ENCODE data around the gene CSGALNACT2. TPM values are rescaled to one million over a fixed set of nuclear protein-coding genes. Genes with fewer than 3 reads are reported as not detected.

CSGALNACT2 gene
- total and polyA plus RNA-seq, 2 donors (not counting 1 experiment from before 2014, with no cell fraction given) = 10.9 to 24.0 TPM

GRCh38 chr10:43208147-43209073 is 70.2 kb downstream of the CSGALNACT2 start:
- peaks cover 0 to 6% (median 0%) of the 10 kb centered on the region in 3 donors for H3K9me3 ChIP-seq (ENCODE audit: control extremely low read depth in 1 of 3, control insufficient read depth in 2 of 3, insufficient read depth in 1 of 3, low read length in 2 of 3)
- H3K4me1 Mint-ChIP-seq = peaks cover 2% of the 10 kb centered on the region
- intact Hi-C loops (cut with micrococcal nuclease) = loop anchor here (5.0 kb wide), 1 partner anchor 139 kb away; no protein-coding TSS in a partner anchor
- H3K79me2 ChIP-seq (ENCODE audit: control insufficient read depth, insufficient read depth, low read length) = no peaks in the 10 kb centered on the region
- no peak overlapping the region for H3K27ac ChIP-seq (ENCODE audit: low read length in 2 of 2)
- H3K27me3 ChIP-seq (replicated peaks in 1 of 4; ENCODE audit: control extremely low read depth in 1 of 4, control insufficient read depth in 3 of 4, insufficient read depth in 4 of 4, low read length in 3 of 4) = no peaks in the 10 kb centered on the region
- no peak overlapping the region for H3K4me3 Mint-ChIP-seq
- ATAC-seq (ENCODE audit: low read depth) (no peak), DNase-seq (no peak)
- no peaks in the 10 kb centered on the region for H3K27me3 Mint-ChIP-seq
- POLR2A ChIA-PET = no interaction called here
- H3K36me3 ChIP-seq (replicated peaks in 1 of 2; ENCODE audit: control extremely low read depth in 1 of 2, control insufficient read depth in 1 of 2, extremely low read depth in 1 of 2, insufficient read depth in 2 of 2, low read length in 1 of 2) = no peaks in the 10 kb centered on the region
- no peaks in the 10 kb centered on the region for H4K20me1 ChIP-seq (ENCODE audit: control insufficient read depth, insufficient read depth, low read length, poor library complexity, severe bottlenecking)
- 64% methylated on average over 15 of the region's 17 CpGs for WGBS (ENCODE audit: insufficient coverage)
- H3K9ac ChIP-seq (ENCODE audit: low read length) = no peak overlapping the region
- CTCF ChIA-PET = no interaction called here
- no peak overlapping the region for H3K4me3 ChIP-seq (ENCODE audit: control extremely low read depth in 1 of 5, extremely low read depth in 1 of 5, insufficient read depth in 1 of 5, low read depth in 2 of 5, low read length in 4 of 5)
- no peak overlapping the region for H3K4me2 ChIP-seq (replicated peaks; ENCODE audit: low read depth, low read length, poor library complexity, severe bottlenecking)
- no peaks in the 10 kb centered on the region for H3K9me3 Mint-ChIP-seq (ENCODE audit: insufficient read depth)
- H3K27ac Mint-ChIP-seq = no peak overlapping the region
- TF ChIP-seq EZH2 (IDR thresholded peaks at IDR 0.05; ENCODE audit: borderline replicate concordance, insufficient read depth, low read depth, low read length, poor library complexity, severe bottlenecking) (no peak), CTCF (IDR thresholded peaks at IDR 0.05) (no peak)
- H3K4me1 ChIP-seq (ENCODE audit: control insufficient read depth in 2 of 2, insufficient read depth in 2 of 2, low read length in 2 of 2) = peaks cover 0 to 3% of the 10 kb centered on the region in 2 donors
- H2AFZ ChIP-seq (ENCODE audit: insufficient read depth, low read depth, low read length, poor library complexity, severe bottlenecking) = no peak overlapping the region

GRCh38 chr10:43209074-43209455 is 70.8 kb downstream of the CSGALNACT2 start:
- no peaks in the 10 kb centered on the region for H3K27me3 Mint-ChIP-seq
- Histone ChIP-seq H3K36me3 (replicated peaks in 1 of 2; ENCODE audit: control extremely low read depth in 1 of 2, control insufficient read depth in 1 of 2, extremely low read depth in 1 of 2, insufficient read depth in 2 of 2, low read length in 1 of 2) (no peaks in the 10 kb centered on the region), H3K4me3 (ENCODE audit: control extremely low read depth in 1 of 5, extremely low read depth in 1 of 5, insufficient read depth in 1 of 5, low read depth in 2 of 5, low read length in 4 of 5) (no peak overlapping the region), H3K79me2 (ENCODE audit: control insufficient read depth, insufficient read depth, low read length) (no peaks in the 10 kb centered on the region), H3K4me1 (ENCODE audit: control insufficient read depth in 2 of 2, insufficient read depth in 2 of 2, low read length in 2 of 2) (no peaks in the 10 kb centered on the region), H3K27ac (ENCODE audit: low read length in 2 of 2) (no peak overlapping the region), H2AFZ (ENCODE audit: insufficient read depth, low read depth, low read length, poor library complexity, severe bottlenecking) (no peak overlapping the region), H3K27me3 (replicated peaks in 1 of 4; ENCODE audit: control extremely low read depth in 1 of 4, control insufficient read depth in 3 of 4, insufficient read depth in 4 of 4, low read length in 3 of 4) (no peaks in the 10 kb centered on the region), H3K4me2 (replicated peaks; ENCODE audit: low read depth, low read length, poor library complexity, severe bottlenecking) (no peak overlapping the region), H3K9me3 (ENCODE audit: control extremely low read depth in 1 of 3, control insufficient read depth in 2 of 3, insufficient read depth in 1 of 3, low read length in 2 of 3) (no peaks in the 10 kb centered on the region), H4K20me1 (ENCODE audit: control insufficient read depth, insufficient read depth, low read length, poor library complexity, severe bottlenecking) (no peaks in the 10 kb centered on the region), H3K9ac (ENCODE audit: low read length) (no peak overlapping the region)
- ChIA-PET CTCF (no interaction called here), POLR2A (no interaction called here)
- ATAC-seq (ENCODE audit: low read depth) (no peak), DNase-seq (no peak)
- H3K9me3 Mint-ChIP-seq (ENCODE audit: insufficient read depth) = no peaks in the 10 kb centered on the region
- intact Hi-C loops (cut with micrococcal nuclease) = loop anchor here (5.0 kb wide), 1 partner anchor 138 kb away; no protein-coding TSS in a partner anchor
- 89% methylated on average over 7 of the region's 7 CpGs for WGBS (ENCODE audit: insufficient coverage)
- TF ChIP-seq CTCF (IDR thresholded peaks at IDR 0.05) = no peak
- TF ChIP-seq EZH2 (IDR thresholded peaks at IDR 0.05; ENCODE audit: borderline replicate concordance, insufficient read depth, low read depth, low read length, poor library complexity, severe bottlenecking) = no peak
- H3K4me1 Mint-ChIP-seq = peaks cover 2% of the 10 kb centered on the region
- no peak overlapping the region for H3K27ac Mint-ChIP-seq
- no peak overlapping the region for H3K4me3 Mint-ChIP-seq

Data from B cell (primary cell).